Measurements from ENCODE around the gene CASD1. TPM values are rescaled to one million over a fixed set of nuclear protein-coding genes. Genes with fewer than 3 reads are reported as not detected.

CASD1 gene
- total and polyA plus RNA-seq, 2 experiments from 2014 or later = 15.5 to 38.1 TPM

GRCh38 chr7:94576316-94576715 lies 66.7 kb downstream of the CASD1 start (continued):
- TF ChIP-seq CREB1 (CRISPR knock-in tag; IDR thresholded peaks at IDR 0.05; ENCODE audit: low read depth) = no peak
- no peak for TF ChIP-seq EZH2 (IDR thresholded peaks at IDR 0.05; ENCODE audit: low read depth, unreplicated experiment)
- TF ChIP-seq ETS1 (IDR thresholded peaks at IDR 0.05) = no peak

GRCh38 chr7:94577357-94577756 lies 67.7 kb downstream of the CASD1 start:
- no peaks in the 10 kb centered on the region for H3K4me1 ChIP-seq (ENCODE audit: insufficient read depth)
- no peaks in the 10 kb centered on the region for H3K79me2 ChIP-seq (replicated peaks; ENCODE audit: insufficient read depth)
- H3K4me2 ChIP-seq = no peak overlapping the region; the same call in 1 of the 2 replicates
- H3K27ac ChIP-seq (ENCODE audit: low read depth) = no peak overlapping the region
- Mint-ChIP-seq H3K27me3 (ENCODE audit: insufficient read depth, low read depth, poor library complexity) (no peaks in the 10 kb centered on the region), H3K4me3 (no peak overlapping the region), H3K9me3 (peaks cover 28% of the 10 kb centered on the region), H3K36me3 (ENCODE audit: low read depth) (peaks cover 36% of the 10 kb centered on the region), H3K4me1 (peaks cover 8% of the 10 kb centered on the region; the same call in 2 of the 3 replicates), H3K27ac (no peak overlapping the region)
- H3K9me2 ChIP-seq (ENCODE audit: insufficient read depth) = no peaks in the 10 kb centered on the region
- H3K27me3 ChIP-seq (ENCODE audit: insufficient read depth) = no peaks in the 10 kb centered on the region
- no peak overlapping the region for H2AFZ ChIP-seq
- H3K36me3 ChIP-seq (ENCODE audit: insufficient read depth) = peaks cover 6% of the 10 kb centered on the region; the same call in 1 of the 2 replicates
- no peak overlapping the region for H3K4me3 ChIP-seq
- no peak for TF ChIP-seq ETS1 (IDR thresholded peaks at IDR 0.05)
- no peak for TF ChIP-seq ZNF114 (CRISPR knock-in tag; IDR thresholded peaks at IDR 0.05)
- TF ChIP-seq STAT1 (IDR thresholded peaks at IDR 0.05; ENCODE audit: unreplicated experiment) = no peak
- no peak for TF ChIP-seq ZNF331 (CRISPR knock-in tag; IDR thresholded peaks at IDR 0.05; ENCODE audit: low read depth)
- TF ChIP-seq EZH2 (IDR thresholded peaks at IDR 0.05; ENCODE audit: low read depth, unreplicated experiment) = no peak
- DNase-seq (ENCODE audit: low spot score) (no peak), ATAC-seq (peak; percentile 84)
- H3F3A ChIP-seq (replicated peaks; ENCODE audit: low read depth) = no peaks in the 10 kb centered on the region
- H4K20me1 ChIP-seq (replicated peaks; ENCODE audit: insufficient read depth) = no peaks in the 10 kb centered on the region

GRCh38 chr7:94578614-94579013 lies 69.0 kb downstream of the CASD1 start:
- no peaks in the 10 kb centered on the region for H4K20me1 ChIP-seq (replicated peaks; ENCODE audit: insufficient read depth)
- H3K4me2 ChIP-seq = no peak overlapping the region
- H3K4me3 Mint-ChIP-seq = no peak overlapping the region
- ATAC-seq = no peak
- H3K9me3 Mint-ChIP-seq = peaks cover 25% of the 10 kb centered on the region
- H3K4me1 Mint-ChIP-seq = peaks cover 8% of the 10 kb centered on the region; the same call in 2 of the 3 replicates
- no peak overlapping the region for H2AFZ ChIP-seq
- H3F3A ChIP-seq (replicated peaks; ENCODE audit: low read depth) = no peaks in the 10 kb centered on the region
- DNase-seq (ENCODE audit: low spot score) = no peak
- no peaks in the 10 kb centered on the region for H3K79me2 ChIP-seq (replicated peaks; ENCODE audit: insufficient read depth)
- no peak overlapping the region for H3K4me3 ChIP-seq
- H3K9me2 ChIP-seq (ENCODE audit: insufficient read depth) = no peaks in the 10 kb centered on the region
- H3K36me3 ChIP-seq (ENCODE audit: insufficient read depth) = peaks cover 6% of the 10 kb centered on the region; the same call in 1 of the 2 replicates
- no peak overlapping the region for H3K27ac Mint-ChIP-seq
- peaks cover 31% of the 10 kb centered on the region for H3K36me3 Mint-ChIP-seq (ENCODE audit: low read depth)
- no peaks in the 10 kb centered on the region for H3K27me3 ChIP-seq (ENCODE audit: insufficient read depth)
- no peaks in the 10 kb centered on the region for H3K27me3 Mint-ChIP-seq (ENCODE audit: insufficient read depth, low read depth, poor library complexity)
- no peak overlapping the region for H3K27ac ChIP-seq (ENCODE audit: low read depth)
- no peaks in the 10 kb centered on the region for H3K4me1 ChIP-seq (ENCODE audit: insufficient read depth)
- TF ChIP-seq EZH2 (IDR thresholded peaks at IDR 0.05; ENCODE audit: low read depth, unreplicated experiment) (no peak), NANOG (IDR thresholded peaks at IDR 0.05; ENCODE audit: borderline replicate concordance) (no peak), ZNF462 (CRISPR knock-in tag; IDR thresholded peaks at IDR 0.05) (no peak), POLR2AphosphoS5 (IDR thresholded peaks at IDR 0.05; ENCODE audit: low read depth) (no peak)
